HG02840 (cell line): ENCODE measurements around the gene DAD1.

Experiments
- ATAC-seq: cut with Tn5 transposase; IDR thresholded peaks from one replicate; pipeline ENCODE4 v1.9.1; 2021; ENCODE audit warnings: mild to moderate bottlenecking, moderate library complexity, moderate number of reproducible peaks; ENCODE audit not compliant: unreplicated experiment, low FRiP score

Gene DAD1

DNA sequence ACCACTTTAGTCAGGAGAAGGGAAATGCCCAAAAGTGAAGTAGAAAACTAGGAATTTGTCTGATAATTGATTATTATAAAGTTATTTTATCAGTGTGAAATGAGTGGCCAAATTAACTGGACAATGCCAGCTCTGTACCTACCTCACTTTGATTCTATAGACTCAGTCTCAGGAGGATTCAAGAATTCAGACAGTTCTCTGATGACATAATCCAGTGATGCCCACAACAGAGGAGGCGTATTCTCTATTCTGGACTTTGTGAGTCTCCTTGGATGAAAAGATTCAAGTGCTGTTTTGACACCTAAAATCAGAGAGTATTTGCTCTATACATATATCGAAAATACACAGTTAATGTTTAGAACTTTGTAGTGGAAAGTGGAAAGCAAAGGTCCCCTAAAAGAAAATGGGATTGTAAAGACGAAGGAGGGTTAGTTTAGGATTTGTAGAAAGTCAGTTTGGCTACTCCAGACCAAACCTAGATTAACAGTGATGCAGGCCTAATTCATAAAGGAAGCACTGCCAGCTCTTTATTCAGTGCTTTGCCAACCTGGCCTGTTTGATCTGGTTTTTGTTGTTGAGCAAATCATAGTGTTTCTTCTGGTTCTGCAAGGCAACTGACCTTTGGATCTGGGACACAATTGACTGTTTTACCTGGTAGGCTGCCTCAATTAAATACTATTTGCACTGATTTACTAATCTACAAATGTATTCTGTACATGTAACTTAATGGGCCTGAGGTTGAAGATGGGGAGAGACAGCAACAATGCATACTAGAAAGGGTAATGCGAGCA, 67.4 kb downstream of the DAD1 start:
- no peak for ATAC-seq

DNA sequence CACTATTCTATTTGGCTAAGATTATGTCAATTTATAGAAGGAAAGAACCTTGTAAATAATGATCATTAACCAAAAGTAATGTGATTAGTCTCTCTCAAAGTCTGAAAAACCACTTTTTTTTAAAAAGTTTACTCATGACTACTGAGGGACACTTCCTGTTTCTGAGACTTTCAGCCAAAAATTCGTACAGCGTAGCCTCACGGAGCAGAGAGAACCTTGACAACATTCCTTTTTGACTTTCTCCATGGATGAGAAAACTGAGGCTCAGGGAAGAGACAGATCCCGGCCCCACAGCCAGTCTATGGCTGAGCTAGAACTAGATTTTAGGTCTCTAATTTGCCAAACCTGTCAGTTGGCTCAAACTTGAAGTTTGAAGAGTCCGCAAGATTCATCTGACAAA, 68.2 kb downstream of the DAD1 start:
- no peak for ATAC-seq

DNA sequence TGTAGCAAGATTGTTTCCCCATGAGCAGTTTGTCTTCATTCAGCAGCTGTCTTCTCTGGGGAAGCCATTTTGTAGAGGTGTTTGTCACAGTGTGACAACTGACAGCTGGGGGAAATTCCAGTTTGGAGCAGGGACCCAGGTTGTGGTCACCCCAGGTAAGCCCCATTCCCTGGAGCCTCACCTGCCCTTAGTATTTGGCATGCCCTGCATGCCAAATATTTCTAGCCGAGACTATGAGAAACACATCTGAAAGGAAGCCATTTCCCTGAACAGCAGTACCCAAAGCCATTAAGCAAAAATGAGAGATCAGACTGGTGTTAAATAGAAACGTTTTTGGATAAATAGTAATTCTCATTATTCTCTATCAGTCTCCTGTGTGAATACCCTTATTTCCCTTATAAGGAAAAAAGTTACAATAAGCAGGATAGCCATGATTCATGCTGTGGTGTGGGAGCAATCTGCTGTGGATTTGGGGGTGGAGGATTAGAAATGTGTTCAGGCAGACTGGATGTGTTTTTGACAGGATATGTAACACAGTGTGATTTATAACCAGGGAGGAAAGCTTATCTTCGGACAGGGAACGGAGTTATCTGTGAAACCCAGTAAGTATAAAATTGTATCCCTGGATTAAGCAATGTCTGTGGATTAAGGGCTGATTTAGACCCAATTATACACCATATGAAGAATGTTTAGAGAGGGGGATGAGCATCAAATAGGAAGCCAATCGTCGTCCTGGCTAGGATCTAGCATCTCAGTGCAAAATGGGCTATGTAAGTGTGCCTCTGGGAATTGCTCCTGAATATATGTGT, 68.9 kb downstream of the DAD1 start:
- no peak for ATAC-seq

DNA sequence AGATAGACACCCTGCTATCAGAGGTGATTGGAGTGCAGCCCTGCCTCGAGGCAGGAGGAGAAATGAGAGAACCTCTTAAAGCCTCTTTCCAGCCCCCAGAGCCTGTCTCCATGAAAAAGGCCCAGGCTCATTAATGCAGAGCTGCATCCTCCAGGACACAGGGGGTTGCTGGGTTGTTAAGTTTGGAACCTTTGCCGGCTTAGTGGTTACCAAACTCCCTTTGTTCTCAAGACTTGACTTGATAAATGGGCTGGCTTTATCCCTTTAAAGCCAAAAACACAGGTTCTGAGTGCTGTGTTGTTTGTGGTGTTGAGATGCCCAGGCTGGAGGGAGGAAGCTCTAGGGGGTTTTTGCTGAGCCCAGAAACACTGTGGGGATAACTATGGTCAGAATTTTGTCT, 71.0 kb downstream of the DAD1 start:
- ATAC-seq: no peak

DNA sequence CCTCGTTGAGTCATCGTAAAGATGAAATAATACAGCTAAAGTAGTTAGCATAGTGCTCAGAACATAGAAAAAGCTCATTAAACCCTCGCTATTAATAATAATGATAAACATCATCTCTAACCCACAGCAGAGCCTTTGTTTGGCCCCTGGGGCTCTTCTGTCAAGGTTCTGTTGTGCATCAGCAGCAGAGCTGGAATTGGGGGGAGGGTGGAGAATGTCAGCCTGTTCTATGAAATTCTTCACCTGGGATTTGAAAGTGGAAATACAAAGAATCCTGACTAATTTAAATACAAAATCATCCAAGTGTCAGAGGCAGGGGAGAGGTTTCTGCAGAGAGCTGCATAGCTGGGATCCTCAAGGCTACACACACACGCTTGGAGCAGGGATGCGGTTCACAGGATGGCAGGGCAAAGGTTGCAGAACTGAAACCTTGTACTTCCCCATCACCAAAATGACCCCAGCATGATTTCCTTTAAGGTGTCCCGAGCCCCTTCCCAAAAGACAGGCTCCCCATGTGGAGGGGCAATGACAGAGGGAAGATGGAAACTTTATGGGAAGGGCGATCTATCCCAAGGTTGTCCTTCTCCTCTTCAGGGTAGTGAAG, 71.8 kb downstream of the DAD1 start:
- ATAC-seq: no peak

DNA sequence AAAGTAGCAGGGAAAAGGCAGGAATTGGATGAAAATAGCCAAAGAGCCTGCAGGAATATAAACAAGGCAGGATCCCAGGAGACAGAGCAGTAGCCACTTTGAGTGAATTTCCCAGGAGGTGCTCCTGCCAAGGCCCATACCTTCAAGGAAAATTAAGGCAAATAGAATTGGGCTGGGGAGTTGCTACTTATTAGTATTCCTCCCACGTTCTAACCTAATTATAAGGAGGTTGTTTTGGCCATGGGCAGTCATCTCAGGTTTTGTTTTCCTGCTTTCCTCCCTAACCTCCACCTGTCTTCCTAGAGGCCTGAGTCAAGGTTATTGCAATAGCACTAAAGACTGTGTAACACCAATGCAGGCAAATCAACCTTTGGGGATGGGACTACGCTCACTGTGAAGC, 73.1 kb downstream of the DAD1 start:
- ATAC-seq: no peak
